Measurements from ENCODE around the gene C11orf71. TPM values are rescaled to one million over a fixed set of nuclear protein-coding genes. Genes with fewer than 3 reads are reported as not detected.
A peak's percentile ranks its signal among the peaks of the same experiment; 100 is the strongest.

C11orf71 gene
- 2.1 and 3.5 TPM in 2 replicates for total RNA-seq

GRCh38 chr11:114400216-114400914 lies at the start of gene C11orf71, which contains the start of gene RBM7:
TSS of gene C11orf71 (minus strand) at chr11:114400511. CDS start at chr11:114400331, 180 bp downstream.
TSS of gene RBM7 (plus strand) at chr11:114400666. CDS start at chr11:114400672, 6 bp downstream.
- TF ChIP-seq, protein P1, sequence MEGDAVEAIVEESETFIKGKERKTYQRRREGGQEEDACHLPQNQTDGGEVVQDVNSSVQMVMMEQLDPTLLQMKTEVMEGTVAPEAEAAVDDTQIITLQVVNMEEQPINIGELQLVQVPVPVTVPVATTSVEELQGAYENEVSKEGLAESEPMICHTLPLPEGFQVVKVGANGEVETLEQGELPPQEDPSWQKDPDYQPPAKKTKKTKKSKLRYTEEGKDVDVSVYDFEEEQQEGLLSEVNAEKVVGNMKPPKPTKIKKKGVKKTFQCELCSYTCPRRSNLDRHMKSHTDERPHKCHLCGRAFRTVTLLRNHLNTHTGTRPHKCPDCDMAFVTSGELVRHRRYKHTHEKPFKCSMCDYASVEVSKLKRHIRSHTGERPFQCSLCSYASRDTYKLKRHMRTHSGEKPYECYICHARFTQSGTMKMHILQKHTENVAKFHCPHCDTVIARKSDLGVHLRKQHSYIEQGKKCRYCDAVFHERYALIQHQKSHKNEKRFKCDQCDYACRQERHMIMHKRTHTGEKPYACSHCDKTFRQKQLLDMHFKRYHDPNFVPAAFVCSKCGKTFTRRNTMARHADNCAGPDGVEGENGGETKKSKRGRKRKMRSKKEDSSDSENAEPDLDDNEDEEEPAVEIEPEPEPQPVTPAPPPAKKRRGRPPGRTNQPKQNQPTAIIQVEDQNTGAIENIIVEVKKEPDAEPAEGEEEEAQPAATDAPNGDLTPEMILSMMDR (IDR thresholded peaks at IDR 0.05; ENCODE audit: insufficient read depth, low read length, severe bottlenecking) = no peak
- Histone ChIP-seq H3K27me3 (ENCODE audit: control insufficient read depth, insufficient read depth, low read length) (no peaks in the 10 kb centered on the region), H3K36me3 (ENCODE audit: control insufficient read depth, insufficient read depth, low read length) (peaks cover 3% of the 10 kb centered on the region), H3K4me3 (ENCODE audit: low read depth, low read length) (peak within 1 kb of the TSS; percentile 62)
- FAIRE-seq (peak; percentile 43), DNase-seq (ENCODE audit: low read depth) (peak; percentile 96)

- TF ChIP-seq, protein P1 (IDR thresholded peaks at IDR 0.05; ENCODE audit: insufficient read depth, low read length, severe bottlenecking) = no peak
- Histone ChIP-seq H3K4me3 (ENCODE audit: low read depth, low read length) (no peak overlapping the region), H3K27me3 (ENCODE audit: control insufficient read depth, insufficient read depth, low read length) (no peaks in the 10 kb centered on the region), H3K36me3 (ENCODE audit: control insufficient read depth, insufficient read depth, low read length) (peaks cover 5% of the 10 kb centered on the region)
- FAIRE-seq (no peak), DNase-seq (ENCODE audit: low read depth) (no peak)
Measured at GRCh38 chr11:114449845-114450244, 49.5 kb upstream of the C11orf71 start.

- peaks cover 5% of the 10 kb centered on the region for H3K36me3 ChIP-seq (ENCODE audit: control insufficient read depth, insufficient read depth, low read length)
- H3K4me3 ChIP-seq (ENCODE audit: low read depth, low read length) = no peak overlapping the region
- no peaks in the 10 kb centered on the region for H3K27me3 ChIP-seq (ENCODE audit: control insufficient read depth, insufficient read depth, low read length)
- TF ChIP-seq, protein P1 (IDR thresholded peaks at IDR 0.05; ENCODE audit: insufficient read depth, low read length, severe bottlenecking) = no peak
- DNase-seq (ENCODE audit: low read depth) (peak; percentile 42), FAIRE-seq (no peak)
Measured at GRCh38 chr11:114448749-114449482, 48.6 kb upstream of the C11orf71 start.

DNA sequence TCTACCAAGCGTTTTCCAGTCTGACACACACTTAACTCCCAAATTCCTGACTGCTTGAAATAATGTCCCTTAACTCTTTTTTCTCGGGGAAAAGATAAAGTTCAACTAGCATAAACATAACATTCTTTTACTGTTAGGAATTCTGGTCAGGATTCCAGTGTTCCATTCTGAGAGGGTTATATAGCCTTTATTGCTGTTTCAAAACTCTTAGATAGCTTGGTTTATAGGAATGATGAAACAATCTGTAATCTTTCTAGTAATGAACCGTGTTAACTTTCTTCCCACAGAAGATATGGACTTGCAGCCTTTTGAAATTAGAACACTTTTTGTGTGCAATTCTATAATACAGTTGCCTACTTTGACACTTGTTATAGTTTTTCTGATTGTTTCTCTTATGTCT lies 47.6 kb upstream of the C11orf71 start:
- Histone ChIP-seq H3K4me3 (ENCODE audit: low read depth, low read length) (no peak overlapping the region), H3K36me3 (ENCODE audit: control insufficient read depth, insufficient read depth, low read length) (peaks cover 5% of the 10 kb centered on the region), H3K27me3 (ENCODE audit: control insufficient read depth, insufficient read depth, low read length) (no peaks in the 10 kb centered on the region)
- DNase-seq (ENCODE audit: low read depth) (no peak), FAIRE-seq (no peak)
- TF ChIP-seq, protein P1 (IDR thresholded peaks at IDR 0.05; ENCODE audit: insufficient read depth, low read length, severe bottlenecking) = no peak

- H3K4me3 ChIP-seq (ENCODE audit: low read depth, low read length) = no peak overlapping the region
- TF ChIP-seq, protein P1 (IDR thresholded peaks at IDR 0.05; ENCODE audit: insufficient read depth, low read length, severe bottlenecking) = no peak
- DNase-seq (ENCODE audit: low read depth) = no peak
- H3K36me3 ChIP-seq (ENCODE audit: control insufficient read depth, insufficient read depth, low read length) = peaks cover 5% of the 10 kb centered on the region
- no peaks in the 10 kb centered on the region for H3K27me3 ChIP-seq (ENCODE audit: control insufficient read depth, insufficient read depth, low read length)
- FAIRE-seq = no peak
Measured at GRCh38 chr11:114447444-114447843, 47.1 kb upstream of the C11orf71 start.

Data from bronchial epithelial cell (primary cell).